ENCODE results near the gene AP1S3.

- TF ChIP-seq, protein P1, sequence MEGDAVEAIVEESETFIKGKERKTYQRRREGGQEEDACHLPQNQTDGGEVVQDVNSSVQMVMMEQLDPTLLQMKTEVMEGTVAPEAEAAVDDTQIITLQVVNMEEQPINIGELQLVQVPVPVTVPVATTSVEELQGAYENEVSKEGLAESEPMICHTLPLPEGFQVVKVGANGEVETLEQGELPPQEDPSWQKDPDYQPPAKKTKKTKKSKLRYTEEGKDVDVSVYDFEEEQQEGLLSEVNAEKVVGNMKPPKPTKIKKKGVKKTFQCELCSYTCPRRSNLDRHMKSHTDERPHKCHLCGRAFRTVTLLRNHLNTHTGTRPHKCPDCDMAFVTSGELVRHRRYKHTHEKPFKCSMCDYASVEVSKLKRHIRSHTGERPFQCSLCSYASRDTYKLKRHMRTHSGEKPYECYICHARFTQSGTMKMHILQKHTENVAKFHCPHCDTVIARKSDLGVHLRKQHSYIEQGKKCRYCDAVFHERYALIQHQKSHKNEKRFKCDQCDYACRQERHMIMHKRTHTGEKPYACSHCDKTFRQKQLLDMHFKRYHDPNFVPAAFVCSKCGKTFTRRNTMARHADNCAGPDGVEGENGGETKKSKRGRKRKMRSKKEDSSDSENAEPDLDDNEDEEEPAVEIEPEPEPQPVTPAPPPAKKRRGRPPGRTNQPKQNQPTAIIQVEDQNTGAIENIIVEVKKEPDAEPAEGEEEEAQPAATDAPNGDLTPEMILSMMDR (IDR thresholded peaks at IDR 0.05; ENCODE audit: insufficient read depth, low read depth, low read length): no peak
- no peak for TF ChIP-seq EZH2 (IDR thresholded peaks at IDR 0.05; ENCODE audit: insufficient read depth, low read length)
Measured at GRCh38 chr2:223856584-223856983, 19.2 kb upstream of the AP1S3 start.

Data from astrocyte (in vitro differentiated cells and primary cell).